Small intestine (tissue), 7 donors: ENCODE data around the gene PERP. TPM values are rescaled to one million over a fixed set of nuclear protein-coding genes. Genes with fewer than 3 reads are reported as not detected.
"Not testable (repeated sequence)": the region's sequence is repeated elsewhere in the genome, so short reads cannot be mapped to it uniquely, and the experiment has no call there.

Experiments
- DNase-seq, 2 donors: peaks; one replicate each; pipeline versions ENCODE4 v3.0.0 to v3.0.0-alpha.2; 2013
- FAIRE-seq: peaks from 2 replicates; lab custom pipeline; 2012; peaks lifted over from hg19 to GRCh38; lab: Jason Lieb, UNC
- H3K27ac ChIP-seq, 3 donors: one replicate each; pipeline ENCODE4 v1.5.1; 2013; ENCODE audit warnings: low read length in 2 of 3, mild to moderate bottlenecking in 2 of 3, control low read depth in 1 of 3, inconsistent platforms in 1 of 3, low read depth in 1 of 3, moderate library complexity in 1 of 3
- H3K27me3 ChIP-seq, 3 donors: one replicate each; pipeline ENCODE4 v1.6.1; 2013; ENCODE audit warnings: low read length in 3 of 3, inconsistent platforms in 1 of 3; ENCODE audit not compliant: control insufficient read depth in 3 of 3, insufficient read depth in 3 of 3
- H3K36me3 ChIP-seq, 3 donors: one replicate each; pipeline ENCODE4 v1.6.1; 2013; ENCODE audit warnings: low read length in 3 of 3, inconsistent platforms in 1 of 3, low read depth in 1 of 3, mild to moderate bottlenecking in 1 of 3, moderate library complexity in 1 of 3; ENCODE audit not compliant: control insufficient read depth in 3 of 3, insufficient read depth in 2 of 3
- H3K4me1 ChIP-seq, 3 donors: one replicate each; pipeline ENCODE4 v1.6.1; 2013; ENCODE audit warnings: low read length in 2 of 3, inconsistent platforms in 1 of 3, low read depth in 1 of 3, mild to moderate bottlenecking in 1 of 3, moderate library complexity in 1 of 3; ENCODE audit not compliant: control insufficient read depth in 3 of 3, insufficient read depth in 2 of 3
- H3K4me3 ChIP-seq, 3 donors: one replicate each; pipeline ENCODE4 v1.5.1; 2013; ENCODE audit warnings: low read length in 3 of 3, control low read depth in 1 of 3, inconsistent platforms in 1 of 3, low read depth in 1 of 3, mild to moderate bottlenecking in 1 of 3, moderate library complexity in 1 of 3
- H3K9me3 ChIP-seq, 2 donors: one replicate each; pipeline ENCODE4 v1.6.1; 2013; ENCODE audit warnings: low read depth in 1 of 2, low read length in 1 of 2; ENCODE audit not compliant: control insufficient read depth in 2 of 2, insufficient read depth in 1 of 2
- WGBS, 3 donors: extraction: QIAGEN DNeasy Blood & Tissue Kit; methylation state at CpG; one replicate each; pipeline ENCODE4 v1.1.7; 2013; 5-methylcytosine and 5-hydroxymethylcytosine counted together
- polyA plus RNA-seq, 4 donors: library from polyadenylated mRNA; stranded (reverse) in 3 of 4; unstranded in 1 of 4; fragments of 200-250 nt in 3 of 4; fragments of 120-200 nt in 1 of 4; gene quantifications; one replicate each; pipeline versions ENCODE4 v1.2.1 to v1.2.3, GENCODE V29; 2013
- donor health status: healthy with polysubstance abuse.
- donor health status: control.
- donor health status: control.
- donor health status: Bipolar disorder and iron deficiency.
- donor health status: healthy.

The PERP gene
- polyA plus RNA-seq, 4 donors = 47.2 to 83.4 (median 53.4) TPM

GRCh38 chr6:138088326-138088762 lies 18.9 kb downstream of the PERP start:
- peaks cover 0 to 4% (median 0%) of the 10 kb centered on the region in 3 donors for H3K27me3 ChIP-seq
- FAIRE-seq (no peak), DNase-seq (peak; percentile 89 to 91)
- 17 to 27% (median 25%) methylated on average over 4 of the region's 4 CpGs for WGBS, 3 donors
- no peaks in the 10 kb centered on the region for H3K9me3 ChIP-seq
- H3K27ac ChIP-seq = peak overlapping the region; percentile 60 to 86 (median 79)
- H3K4me3 ChIP-seq = no peak overlapping the region
- H3K36me3 ChIP-seq = peaks cover 0 to 9% (median 4%) of the 10 kb centered on the region in 3 donors
- H3K4me1 ChIP-seq = peaks cover 0 to 33% (median 2%) of the 10 kb centered on the region in 3 donors

- DNase-seq (peak; percentile 13 to 40), FAIRE-seq (no peak)
- peak overlapping the region in 2 of 3 donors; percentile 26 to 86 for H3K27ac ChIP-seq
These were observed 19.5 kb downstream of the PERP start for GRCh38 chr6:138087593-138088325.

GRCh38 chr6:138086573-138087196 lies 20.5 kb downstream of the PERP start:
- H3K27ac ChIP-seq = peak overlapping the region in 2 of 3 donors; percentile 41 to 86
- DNase-seq = peak; percentile 54 to 80

More at GRCh38 chr6:138087593-138088325, 19.5 kb downstream of the PERP start:
- H3K4me3 ChIP-seq = no peak overlapping the region
- WGBS, 3 donors = 43 to 69% (median 55%) methylated on average over 5 of the region's 5 CpGs
- H3K27me3 ChIP-seq = peaks cover 0 to 4% (median 0%) of the 10 kb centered on the region in 3 donors
- H3K36me3 ChIP-seq = peaks cover 0 to 9% (median 4%) of the 10 kb centered on the region in 3 donors
- no peaks in the 10 kb centered on the region for H3K9me3 ChIP-seq
- peaks cover 0 to 33% (median 2%) of the 10 kb centered on the region in 3 donors for H3K4me1 ChIP-seq

DNA sequence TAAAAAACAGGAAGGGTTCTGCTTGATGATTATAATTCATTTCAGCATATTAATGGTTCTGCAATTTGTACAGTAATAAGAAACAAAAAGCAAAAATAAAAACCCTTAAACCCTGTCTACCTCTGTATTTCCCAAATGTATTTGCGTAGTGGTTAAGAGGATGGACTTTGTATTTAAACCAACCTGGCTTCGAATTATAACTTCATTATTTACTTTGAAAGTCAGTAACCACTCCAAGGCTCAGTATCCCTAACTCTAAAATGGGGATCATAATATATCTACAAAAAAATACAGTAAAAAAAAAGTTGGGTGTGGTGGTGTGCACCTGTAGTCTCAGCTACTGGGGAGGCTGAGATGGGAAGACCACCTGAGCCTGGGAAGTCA lies 21.4 kb downstream of the PERP start:
- Histone ChIP-seq H3K9me3 (no peaks in the 10 kb centered on the region), H3K4me1 (peaks cover 0 to 33% (median 2%) of the 10 kb centered on the region in 3 donors), H3K36me3 (peaks cover 0 to 4% (median 0%) of the 10 kb centered on the region in 3 donors), H3K27ac (peak overlapping the region in 1 of 3 donors; percentile 86), H3K4me3 (no peak overlapping the region), H3K27me3 (peaks cover 0 to 4% (median 0%) of the 10 kb centered on the region in 3 donors)
- FAIRE-seq = no peak
- WGBS, 3 donors = 34 to 69% (median 34%) methylated on average over 2 of the region's 2 CpGs
- no peak for DNase-seq

More at GRCh38 chr6:138086573-138087196, 20.5 kb downstream of the PERP start:
- WGBS, 3 donors = 11 to 42% (median 27%) methylated on average over 5 of the region's 5 CpGs
- H3K4me1 ChIP-seq = peaks cover 0 to 33% (median 2%) of the 10 kb centered on the region in 3 donors
- H3K4me3 ChIP-seq = no peak overlapping the region
- no peak for FAIRE-seq
- H3K27me3 ChIP-seq = peaks cover 0 to 4% (median 0%) of the 10 kb centered on the region in 3 donors
- peaks cover 0 to 4% (median 0%) of the 10 kb centered on the region in 3 donors for H3K36me3 ChIP-seq
- no peaks in the 10 kb centered on the region for H3K9me3 ChIP-seq

GRCh38 chr6:138084904-138085838 lies 22.0 kb downstream of the PERP start:
- H3K4me1 ChIP-seq = peaks cover 0 to 33% (median 2%) of the 10 kb centered on the region in 3 donors
- no peak for FAIRE-seq
- no peak overlapping the region for H3K27ac ChIP-seq
- peaks cover 0 to 2% (median 0%) of the 10 kb centered on the region in 3 donors for H3K36me3 ChIP-seq
- H3K9me3 ChIP-seq = peaks cover 0 to 2% of the 10 kb centered on the region in 2 donors
- no peak overlapping the region for H3K4me3 ChIP-seq
- no peak for DNase-seq
- WGBS, 3 donors = 81 to 90% (median 82%) methylated on average over 10 of the region's 10 CpGs
- peaks cover 0 to 4% (median 0%) of the 10 kb centered on the region in 3 donors for H3K27me3 ChIP-seq

DNA sequence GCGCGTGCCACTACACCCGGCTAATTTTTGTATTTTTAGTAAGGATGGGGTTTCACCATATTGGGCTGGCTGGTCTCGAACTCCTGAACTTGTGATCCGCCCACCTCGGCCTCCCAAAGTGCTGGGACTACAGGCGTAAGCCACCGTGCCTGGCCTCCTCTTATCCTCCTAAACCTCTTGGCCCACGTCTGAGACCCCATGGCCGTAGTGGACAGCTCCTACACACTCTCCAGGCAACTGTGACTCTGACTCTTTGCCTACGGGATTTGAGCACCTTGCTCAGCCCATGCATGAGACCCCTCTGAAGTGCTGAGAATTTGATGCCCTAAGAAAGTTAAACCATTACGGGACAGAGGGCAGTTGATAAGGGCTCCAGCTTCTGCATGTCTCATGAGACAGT lies 25.0 kb downstream of the PERP start:
- Histone ChIP-seq H3K4me3 (no peak overlapping the region), H3K9me3 (peaks cover 0 to 2% of the 10 kb centered on the region in 2 donors), H3K36me3 (no peaks in the 10 kb centered on the region), H3K27ac (no peak overlapping the region), H3K27me3 (peaks cover 0 to 4% (median 0%) of the 10 kb centered on the region in 3 donors), H3K4me1 (peaks cover 0 to 13% (median 0%) of the 10 kb centered on the region in 3 donors)
- FAIRE-seq = no peak
- 88 to 97% (median 94%) methylated on average over 12 of the region's 12 CpGs for WGBS, 3 donors
- no peak for DNase-seq

GRCh38 chr6:138079556-138079955 lies 27.7 kb downstream of the PERP start:
- not testable (repeated sequence) for H3K4me3 ChIP-seq, H3K4me1 ChIP-seq, FAIRE-seq, H3K27me3 ChIP-seq, H3K27ac ChIP-seq, H3K36me3 ChIP-seq, DNase-seq, H3K9me3 ChIP-seq
